Mesendoderm (in vitro differentiated cells): ENCODE measurements around the gene PHF2.
"Not testable (repeated sequence)": the region's sequence is repeated elsewhere in the genome, so short reads cannot be mapped to it uniquely, and the experiment has no call there.

Experiments used
- DNase-seq: peaks from one replicate; pipeline ENCODE4 v3.0.0; 2013
- H2AK5ac ChIP-seq: 2 replicates; pipeline ENCODE4 v1.6.1; 2013; ENCODE audit warnings: low read length, inconsistent platforms
- H2BK120ac ChIP-seq: 2 replicates; pipeline ENCODE4 v1.6.1; 2013; ENCODE audit warnings: low read depth, mild to moderate bottlenecking, low read length, moderate library complexity, mixed read lengths
- H2BK15ac ChIP-seq: replicated peaks from 2 replicates; pipeline ENCODE4 v1.6.1; 2013; ENCODE audit warnings: low read depth, mild to moderate bottlenecking, moderate library complexity
- H2BK5ac ChIP-seq: 2 replicates; pipeline ENCODE4 v1.6.1; 2013; ENCODE audit warnings: low read length, inconsistent platforms
- H3K18ac ChIP-seq: 2 replicates; pipeline ENCODE4 v1.6.1; 2013; ENCODE audit warnings: mild to moderate bottlenecking, low read length, mixed read lengths
- H3K23ac ChIP-seq: one replicate; pipeline ENCODE4 v1.6.1; 2013; ENCODE audit warnings: low read length
- H3K27ac ChIP-seq: 2 replicates; pipeline ENCODE4 v1.5.1; 2013; ENCODE audit warnings: low read depth, mild to moderate bottlenecking, inconsistent platforms, low read length, moderate library complexity
- H3K27me3 ChIP-seq: 2 replicates; pipeline ENCODE4 v1.6.1; 2013; ENCODE audit warnings: low read length, control low read depth, mild to moderate bottlenecking, inconsistent platforms; ENCODE audit not compliant: insufficient read depth, poor library complexity
- H3K36me3 ChIP-seq: 2 replicates; pipeline ENCODE4 v1.6.1; 2013; ENCODE audit warnings: low read length, inconsistent platforms; ENCODE audit not compliant: control insufficient read depth, insufficient read depth
- H3K4ac ChIP-seq: one replicate; pipeline ENCODE4 v1.6.1; 2013; ENCODE audit warnings: low read depth, mild to moderate bottlenecking, low read length, moderate library complexity
- H3K4me1 ChIP-seq: 2 replicates; pipeline ENCODE4 v1.6.1; 2013; ENCODE audit warnings: low read depth, low read length, inconsistent platforms; ENCODE audit not compliant: control insufficient read depth
- H3K4me2 ChIP-seq: 2 replicates; pipeline ENCODE4 v1.6.1; 2013; ENCODE audit warnings: low read length
- H3K4me3 ChIP-seq: 2 replicates; pipeline ENCODE4 v1.5.1; 2013; ENCODE audit warnings: mild to moderate bottlenecking, low read length
- H3K56ac ChIP-seq: one replicate; pipeline ENCODE4 v1.6.1; 2013; ENCODE audit warnings: low read length
- H3K79me1 ChIP-seq: 2 replicates; pipeline ENCODE4 v1.6.1; 2013; ENCODE audit warnings: low read length, inconsistent platforms
- H3K79me2 ChIP-seq: 2 replicates; pipeline ENCODE4 v1.6.1; 2013; ENCODE audit warnings: mild to moderate bottlenecking, low read length; ENCODE audit not compliant: control insufficient read depth, insufficient read depth
- H3K9ac ChIP-seq: 2 replicates; pipeline ENCODE4 v1.6.1; 2013; ENCODE audit warnings: low read length, inconsistent platforms
- H4K5ac ChIP-seq: one replicate; pipeline ENCODE4 v1.6.1; 2013; ENCODE audit warnings: low read length
- H4K8ac ChIP-seq: one replicate; pipeline ENCODE4 v1.6.1; 2013; ENCODE audit warnings: low read depth, mild to moderate bottlenecking, control low read depth, low read length, moderate library complexity
- WGBS: extraction: QIAGEN DNeasy Blood & Tissue Kit; methylation state at CpG from one replicate; pipeline ENCODE4 v1.1.7; 2013; ENCODE audit warnings: low lambda C conversion rate, missing lambda C conversion rate; ENCODE audit not compliant: insufficient coverage; ENCODE audit errors: extremely low coverage; 5-methylcytosine and 5-hydroxymethylcytosine counted together

PHF2 gene

GRCh38 chr9:93670208-93671019 is 94.0 kb downstream of the PHF2 start:
- Histone ChIP-seq H3K56ac (no peak overlapping the region), H3K4ac (no peak overlapping the region), H3K36me3 (no peaks in the 10 kb centered on the region), H2BK5ac (no peak overlapping the region), H3K79me1 (no peaks in the 10 kb centered on the region), H3K4me2 (no peak overlapping the region), H3K23ac (no peak overlapping the region), H3K4me3 (no peak overlapping the region), H2BK120ac (no peak overlapping the region), H2BK15ac (no peak overlapping the region), H4K5ac (no peak overlapping the region), H4K8ac (no peak overlapping the region), H3K27ac (no peak overlapping the region), H3K18ac (no peak overlapping the region), H3K79me2 (no peaks in the 10 kb centered on the region), H3K27me3 (no peaks in the 10 kb centered on the region), H2AK5ac (no peak overlapping the region), H3K9ac (no peak overlapping the region), H3K4me1 (no peaks in the 10 kb centered on the region)
- WGBS: no CpG with 5 or more reads among the region's 8 CpGs
- DNase-seq: no peak

GRCh38 chr9:93671020-93671338 is 94.6 kb downstream of the PHF2 start:
- no peaks in the 10 kb centered on the region for H3K4me1 ChIP-seq
- H2BK5ac ChIP-seq: no peak overlapping the region
- H3K27ac ChIP-seq: no peak overlapping the region
- H3K23ac ChIP-seq: no peak overlapping the region
- H3K27me3 ChIP-seq: no peaks in the 10 kb centered on the region
- no peak overlapping the region for H3K4me3 ChIP-seq
- H2AK5ac ChIP-seq: no peak overlapping the region
- no peaks in the 10 kb centered on the region for H3K79me1 ChIP-seq
- H3K79me2 ChIP-seq: no peaks in the 10 kb centered on the region
- H3K4me2 ChIP-seq: no peak overlapping the region
- no peaks in the 10 kb centered on the region for H3K36me3 ChIP-seq
- no peak overlapping the region for H4K5ac ChIP-seq
- no peak overlapping the region for H3K56ac ChIP-seq
- no peak for DNase-seq
- H4K8ac ChIP-seq: no peak overlapping the region
- H3K18ac ChIP-seq: no peak overlapping the region
- no peak overlapping the region for H2BK120ac ChIP-seq
- no peak overlapping the region for H3K9ac ChIP-seq
- no CpG with 5 or more reads among the region's 2 CpGs for WGBS
- no peak overlapping the region for H2BK15ac ChIP-seq
- H3K4ac ChIP-seq: no peak overlapping the region

GRCh38 chr9:93672330-93673020 is 96.1 kb downstream of the PHF2 start:
- not testable (repeated sequence) for H3K79me1 ChIP-seq, H2BK15ac ChIP-seq, DNase-seq, H3K4me3 ChIP-seq, H4K5ac ChIP-seq, H3K27ac ChIP-seq, H3K9ac ChIP-seq, H3K27me3 ChIP-seq, H3K4ac ChIP-seq, H3K23ac ChIP-seq, H3K18ac ChIP-seq, H2AK5ac ChIP-seq, H3K4me1 ChIP-seq, H3K36me3 ChIP-seq, H2BK5ac ChIP-seq, H3K79me2 ChIP-seq, H2BK120ac ChIP-seq, H3K56ac ChIP-seq, H4K8ac ChIP-seq, H3K4me2 ChIP-seq
- WGBS: no CpG with 5 or more reads among the region's 2 CpGs

- H3K4me3 ChIP-seq: no peak overlapping the region
- DNase-seq: no peak
Observed at GRCh38 chr9:93673021-93673838, 96.8 kb downstream of the PHF2 start.

GRCh38 chr9:93673839-93674334 is 97.5 kb downstream of the PHF2 start:
- Histone ChIP-seq H3K27ac (no peak overlapping the region), H3K23ac (no peak overlapping the region), H3K27me3 (no peaks in the 10 kb centered on the region), H3K79me1 (no peaks in the 10 kb centered on the region), H3K4me2 (no peak overlapping the region), H4K8ac (no peak overlapping the region), H3K9ac (no peak overlapping the region), H3K18ac (no peak overlapping the region), H3K4ac (no peak overlapping the region), H4K5ac (no peak overlapping the region), H2BK120ac (no peak overlapping the region), H2AK5ac (no peak overlapping the region), H3K56ac (no peak overlapping the region), H3K4me3 (no peak overlapping the region), H3K36me3 (no peaks in the 10 kb centered on the region), H2BK5ac (no peak overlapping the region), H2BK15ac (no peak overlapping the region), H3K4me1 (no peaks in the 10 kb centered on the region), H3K79me2 (no peaks in the 10 kb centered on the region)
- WGBS: no CpG with 5 or more reads among the region's 13 CpGs
- no peak for DNase-seq

More at GRCh38 chr9:93673021-93673838, 96.8 kb downstream of the PHF2 start:
- no peaks in the 10 kb centered on the region for H3K36me3 ChIP-seq
- no peak overlapping the region for H3K4me2 ChIP-seq
- H3K56ac ChIP-seq: no peak overlapping the region
- no peak overlapping the region for H2BK5ac ChIP-seq
- H3K4ac ChIP-seq: no peak overlapping the region
- no peaks in the 10 kb centered on the region for H3K79me1 ChIP-seq
- no peak overlapping the region for H2BK15ac ChIP-seq
- no peaks in the 10 kb centered on the region for H3K4me1 ChIP-seq
- H3K27ac ChIP-seq: no peak overlapping the region
- H2BK120ac ChIP-seq: no peak overlapping the region
- H4K8ac ChIP-seq: no peak overlapping the region
- H3K27me3 ChIP-seq: no peaks in the 10 kb centered on the region
- no peak overlapping the region for H3K23ac ChIP-seq
- no peak overlapping the region for H4K5ac ChIP-seq
- no peak overlapping the region for H3K18ac ChIP-seq
- no peaks in the 10 kb centered on the region for H3K79me2 ChIP-seq
- no peak overlapping the region for H3K9ac ChIP-seq
- no peak overlapping the region for H2AK5ac ChIP-seq
- no CpG with 5 or more reads among the region's 16 CpGs for WGBS
